ENCODE results near the gene HIRIP3.
A peak's percentile ranks its signal among the peaks of the same experiment; 100 is the strongest.
"Not testable (repeated sequence)": the region's sequence is repeated elsewhere in the genome, so short reads cannot be mapped to it uniquely, and the experiment has no call there.

HIRIP3 gene

GRCh38 chr16:30016555-30017276, 21.3 kb upstream of the HIRIP3 start:
- DNase-seq: no peak

GRCh38 chr16:30015450-30015849, 20.0 kb upstream of the HIRIP3 start:
- not testable (repeated sequence) for DNase-seq

- DNase-seq: not testable (repeated sequence)
Measured at GRCh38 chr16:30012598-30012997, 17.2 kb upstream of the HIRIP3 start.

GRCh38 chr16:30011714-30012504, 16.5 kb upstream of the HIRIP3 start:
- no peak for DNase-seq

GRCh38 chr16:30010844-30011713, 15.7 kb upstream of the HIRIP3 start, which contains the start of gene DOC2A:
Gene DOC2A, minus strand, starts transcription at chr16:30011027. Its CDS starts 805 bp downstream, at chr16:30010222.
- peak; percentile 26 for DNase-seq

- DNase-seq: no peak
Measured at GRCh38 chr16:30009990-30010843, 14.8 kb upstream of the HIRIP3 start.

- DNase-seq: no peak
Measured at GRCh38 chr16:30009085-30009862, 13.9 kb upstream of the HIRIP3 start.

- no peak for DNase-seq
Measured at GRCh38 chr16:30007378-30007895, 12.0 kb upstream of the HIRIP3 start.

- DNase-seq: no peak
Measured at GRCh38 chr16:30006659-30007377, 11.4 kb upstream of the HIRIP3 start.

GRCh38 chr16:30006095-30006473, 10.7 kb upstream of the HIRIP3 start:
- no peak for DNase-seq

- peak; percentile 57 for DNase-seq
Measured at GRCh38 chr16:30005341-30006094, 10.1 kb upstream of the HIRIP3 start.

GRCh38 chr16:30004811-30005242, 9.4 kb upstream of the HIRIP3 start:
- peak; percentile 78 for DNase-seq

GRCh38 chr16:30004424-30004776, 9.0 kb upstream of the HIRIP3 start:
- DNase-seq: peak; percentile 89

- peak; percentile 89 for DNase-seq
Measured at GRCh38 chr16:30003670-30004423, 8.4 kb upstream of the HIRIP3 start.

GRCh38 chr16:30002614-30003346, 7.4 kb upstream of the HIRIP3 start:
- no peak for DNase-seq

GRCh38 chr16:30000735-30001631, 5.6 kb upstream of the HIRIP3 start:
- no peak for DNase-seq

GRCh38 chr16:29999605-30000004, 4.2 kb upstream of the HIRIP3 start:
- no peak for DNase-seq
